ENCODE measurements around the gene SERP2.
A peak's percentile ranks its signal among the peaks of the same experiment; 100 is the strongest.

Gene SERP2

DNA sequence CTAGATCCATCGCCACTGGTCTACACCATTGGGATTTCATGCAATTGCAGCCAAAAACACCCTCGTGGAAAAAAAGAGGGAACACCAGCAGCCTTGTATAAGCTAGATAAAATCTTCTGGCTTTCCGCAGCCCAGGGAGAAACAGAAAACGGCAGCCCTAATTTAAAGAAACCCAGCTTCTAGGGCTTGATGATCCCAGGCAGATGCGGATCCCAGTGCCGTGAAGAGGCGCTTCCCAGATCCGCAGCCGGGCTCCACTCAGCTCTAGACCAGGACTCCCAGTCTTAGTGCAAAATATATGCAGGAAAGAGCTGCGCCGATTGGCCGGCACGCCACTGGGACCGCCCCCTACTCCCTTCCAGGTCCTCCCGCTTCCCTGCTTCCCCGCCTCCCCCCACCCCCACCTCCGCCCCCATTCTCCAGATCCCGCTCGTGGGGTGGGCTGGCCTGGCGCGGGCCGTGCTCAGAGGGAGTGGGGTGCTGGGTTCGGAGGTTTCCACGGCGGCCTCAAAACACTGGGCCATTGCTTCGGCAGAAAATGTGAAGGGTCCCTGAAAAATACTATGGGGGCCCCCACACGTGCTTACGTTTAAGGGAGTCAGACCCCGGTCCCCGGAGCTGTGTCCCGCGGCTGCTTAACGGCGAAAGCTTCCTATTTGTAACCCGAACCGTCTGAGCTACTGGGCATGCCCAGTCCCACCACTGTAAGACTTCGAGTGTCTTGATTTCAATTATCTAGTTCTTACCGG is 63.1 kb downstream of the SERP2 start:
- DNase-seq: peak; percentile 85 to 92

DNA sequence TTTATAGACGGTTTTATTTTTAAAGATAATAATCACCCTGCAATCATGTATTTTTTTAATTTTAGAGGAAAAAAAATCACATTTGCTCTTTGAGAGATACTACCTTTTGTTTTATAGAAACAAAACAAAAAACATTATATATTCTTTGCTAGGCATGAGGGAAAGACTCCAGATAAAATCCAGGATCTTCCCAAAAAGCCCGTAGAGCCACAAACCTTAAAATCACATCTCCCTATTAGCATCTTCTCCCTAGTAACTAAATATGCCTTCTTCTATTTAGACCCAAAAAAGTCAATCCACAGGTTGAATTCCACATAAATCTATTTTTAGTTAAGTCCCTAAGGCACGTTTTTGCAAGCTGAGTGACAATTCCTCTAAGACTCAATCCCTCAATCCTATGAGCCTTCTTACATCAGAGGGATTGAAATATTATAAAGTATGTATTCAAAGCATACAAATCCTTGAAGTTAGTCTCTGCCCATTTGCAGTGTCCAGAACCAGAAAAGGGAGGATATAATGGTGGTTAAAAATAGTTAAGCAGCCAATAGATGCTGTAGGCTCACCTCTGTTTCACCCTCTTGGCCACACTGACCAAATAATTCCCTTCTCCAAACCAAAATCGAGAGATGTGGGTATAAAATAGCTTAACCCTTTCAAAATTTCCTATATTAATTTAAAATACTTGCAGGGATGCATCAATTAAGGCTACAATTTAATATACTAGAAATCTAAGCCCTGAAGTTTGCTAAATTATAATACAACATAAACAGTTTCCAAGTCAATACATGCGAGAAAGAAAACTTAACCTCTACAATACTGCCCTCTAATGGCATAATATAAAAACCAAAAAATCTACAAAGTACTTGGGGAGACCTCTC is 64.0 kb downstream of the SERP2 start:
- DNase-seq: peak in 1 of 2 experiments; percentile 56

DNA sequence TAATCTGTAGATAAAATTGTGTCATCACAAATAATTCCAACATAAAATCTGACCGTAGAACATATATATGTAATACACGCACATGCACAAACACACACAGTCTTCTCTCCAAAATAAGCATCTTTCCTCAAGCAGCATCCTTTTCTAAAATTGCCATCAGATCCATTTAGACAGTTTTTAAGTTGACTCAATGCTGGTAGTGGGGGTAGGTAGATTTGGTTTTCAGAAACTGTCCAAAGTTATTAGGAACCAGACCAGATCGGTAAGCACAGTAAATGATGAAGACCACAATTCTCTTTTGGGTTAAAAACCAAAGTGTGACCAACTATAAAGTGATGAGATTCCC is 64.6 kb downstream of the SERP2 start:
- no peak for DNase-seq

DNA sequence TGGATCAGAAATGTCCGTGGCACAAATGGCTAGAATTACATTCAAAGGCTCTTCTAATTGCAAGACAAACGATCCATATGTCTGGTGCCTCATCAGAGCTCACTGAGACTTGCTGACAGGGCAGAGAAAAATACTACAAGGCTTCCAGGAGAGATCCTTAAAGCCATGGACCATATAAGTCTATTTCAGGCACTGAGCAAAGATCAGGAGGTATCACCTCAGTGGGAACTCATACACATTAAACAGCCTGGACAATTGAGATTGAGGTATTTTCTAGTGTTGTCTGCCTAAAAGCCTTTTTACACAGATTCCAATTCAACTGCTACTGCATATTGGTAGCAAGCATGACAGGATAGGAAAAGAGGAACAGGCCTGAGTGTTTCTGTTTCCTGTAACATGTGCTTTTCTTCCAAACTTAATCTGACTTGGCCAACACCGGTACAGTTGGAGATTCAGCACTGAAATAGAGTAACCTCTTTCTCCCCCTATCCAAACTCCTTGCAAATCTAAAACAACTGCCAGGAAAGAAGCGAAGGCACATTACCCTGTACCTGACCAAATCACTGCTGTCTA is 65.9 kb downstream of the SERP2 start:
- peak in 1 of 2 experiments; percentile 13 for DNase-seq

DNA sequence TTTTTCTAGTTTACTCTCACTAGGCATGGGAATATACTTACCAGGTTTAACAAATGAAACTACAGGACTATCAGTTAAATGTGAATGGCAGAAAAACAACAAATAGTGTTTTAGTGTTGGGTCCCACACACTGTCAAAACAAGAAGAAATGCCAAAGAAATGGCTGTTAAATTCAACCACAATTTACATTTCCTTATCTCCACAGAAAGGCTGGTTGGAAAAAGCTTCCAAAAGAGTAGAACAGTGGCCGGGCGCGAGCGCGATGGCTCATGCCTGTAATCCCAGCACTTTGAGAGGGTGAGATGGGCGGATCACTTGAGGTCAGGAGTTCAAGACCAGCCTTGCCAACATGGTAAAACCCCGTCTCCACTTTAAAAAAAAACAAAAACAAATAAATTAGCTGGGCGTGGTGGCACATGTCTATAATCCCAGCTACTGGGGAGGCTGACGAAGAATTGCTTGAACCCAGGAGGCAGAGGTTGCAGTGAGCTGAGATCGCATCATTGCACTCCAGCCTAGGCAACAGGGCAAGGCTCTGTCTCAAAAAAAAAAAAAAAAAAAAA is 66.5 kb downstream of the SERP2 start:
- DNase-seq: no peak

Measured in NCI-H524 (cell line).